Thyroid gland (tissue), 4 donors: ENCODE measurements around the gene DBF4.

Experiments used
- CTCF ChIP-seq, 6 experiments: fragments of 200-600 bp in 3 of 6; fragments of 450-650 bp in 3 of 6; sonication (generic) in 3 of 6; IDR thresholded peaks; one replicate each; pipeline ENCODE4 v1.5.1; 2016 to 2019; ENCODE audit warnings: antibody characterized with exemption in 6 of 6, mild to moderate bottlenecking in 2 of 6, inconsistent platforms in 1 of 6, moderate library complexity in 1 of 6
- POLR2A ChIP-seq, 2 donors: fragments of 450-650 bp; IDR thresholded peaks; one replicate each; pipeline ENCODE4 v1.6.1; 2017; ENCODE audit warnings: antibody characterized with exemption in 2 of 2, mild to moderate bottlenecking in 2 of 2, moderate library complexity in 1 of 2

GRCh38 chr7:87853237-87853864, 22.9 kb upstream of the DBF4 start:
- TF ChIP-seq CTCF (IDR thresholded peaks at IDR 0.05) = no peak
- TF ChIP-seq POLR2A (IDR thresholded peaks at IDR 0.05) = no peak
